DMS79 treated with DMSO at 0.1 percent for 48 hours (cell line): ENCODE data around the gene KAZN.
A peak's percentile ranks its signal among the peaks of the same experiment; 100 is the strongest.

Experiments
- DNase-seq: peaks from one replicate; lab custom pipeline; 2025; lab: John Stamatoyannopoulos, UW

KAZN gene

DNA sequence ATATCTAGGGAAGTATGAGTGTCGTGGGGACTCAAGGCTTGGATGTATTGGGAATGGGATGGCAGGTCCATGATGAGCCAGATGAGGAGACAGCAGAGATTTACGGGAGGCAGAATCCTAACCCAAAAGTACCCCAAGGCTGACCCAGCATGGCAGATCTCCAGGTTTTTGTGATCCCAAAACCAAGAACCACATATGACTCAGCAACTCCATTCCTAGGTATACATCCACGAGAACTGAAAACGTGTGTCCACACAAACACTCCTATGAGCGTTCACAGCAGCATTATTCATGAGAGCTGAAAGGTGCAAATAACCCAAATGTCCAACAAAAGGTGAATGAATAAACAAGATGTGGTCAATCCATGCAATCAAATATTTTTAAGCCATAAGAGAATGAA lies 201.5 kb downstream of the KAZN start:
- DNase-seq = no peak

DNA sequence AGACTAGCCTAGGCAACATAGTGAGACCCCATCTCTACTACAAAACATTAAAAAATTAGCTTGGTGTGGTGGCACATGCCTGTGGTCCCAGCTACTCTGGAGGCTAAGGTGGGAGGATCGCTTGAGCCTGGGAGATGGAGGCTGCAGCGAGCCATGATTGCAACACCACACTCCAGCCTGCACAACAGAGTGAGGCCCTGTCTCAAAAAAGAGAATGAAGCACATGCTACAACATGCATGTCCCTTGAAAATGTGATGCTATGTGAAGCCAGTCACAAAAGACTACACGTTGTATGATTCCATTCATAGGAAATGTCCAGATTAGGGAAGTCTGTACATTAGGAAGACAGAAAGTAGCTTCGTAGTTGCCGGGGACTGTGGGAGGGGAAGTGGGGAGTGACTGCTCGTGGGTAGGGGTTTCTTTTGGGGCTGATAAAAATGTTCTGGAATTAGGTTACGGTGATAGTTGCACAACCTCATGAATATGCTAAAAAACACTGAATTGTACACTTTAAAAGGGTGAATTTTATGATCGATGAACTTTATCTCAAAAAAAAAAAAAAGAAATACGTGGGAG lies 202.1 kb downstream of the KAZN start:
- DNase-seq = no peak

DNA sequence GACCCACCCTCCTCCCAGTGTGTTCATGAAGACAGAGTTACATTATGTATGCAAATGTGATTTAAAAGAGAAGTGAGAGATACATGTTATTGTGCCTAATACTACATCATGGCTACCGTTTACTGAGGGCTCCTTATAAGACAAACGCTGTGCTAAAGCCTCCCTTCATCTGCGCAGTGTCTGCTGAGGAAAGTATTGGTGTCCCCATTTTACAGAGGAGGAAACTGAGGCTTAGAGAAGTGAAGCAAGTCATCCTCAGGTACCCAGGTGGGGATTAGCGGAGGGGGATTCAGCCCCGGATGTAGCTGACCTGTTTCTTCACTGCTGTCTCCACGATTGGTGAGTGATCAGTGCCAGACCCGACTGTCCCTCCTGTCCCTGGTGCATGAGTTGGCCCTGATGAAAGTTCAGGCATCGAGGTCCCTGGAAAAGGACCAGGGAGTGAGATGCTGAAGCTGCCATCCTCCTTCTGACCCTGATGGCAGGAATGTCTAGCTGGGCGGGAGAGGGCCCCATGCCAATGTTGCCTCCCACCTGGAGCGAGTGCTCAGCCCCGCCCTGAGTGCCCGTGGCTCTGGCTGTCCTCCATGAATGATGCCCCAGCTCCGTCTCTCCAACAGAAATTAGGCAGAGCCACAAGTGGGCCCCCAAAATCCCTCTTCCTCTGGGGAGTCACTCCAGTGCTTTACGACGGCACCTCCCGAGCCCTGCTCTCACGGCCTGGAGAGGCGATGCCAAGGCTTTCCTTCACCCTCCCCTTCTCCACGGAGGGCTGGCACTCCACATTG lies 204.7 kb downstream of the KAZN start:
- DNase-seq = no peak

DNA sequence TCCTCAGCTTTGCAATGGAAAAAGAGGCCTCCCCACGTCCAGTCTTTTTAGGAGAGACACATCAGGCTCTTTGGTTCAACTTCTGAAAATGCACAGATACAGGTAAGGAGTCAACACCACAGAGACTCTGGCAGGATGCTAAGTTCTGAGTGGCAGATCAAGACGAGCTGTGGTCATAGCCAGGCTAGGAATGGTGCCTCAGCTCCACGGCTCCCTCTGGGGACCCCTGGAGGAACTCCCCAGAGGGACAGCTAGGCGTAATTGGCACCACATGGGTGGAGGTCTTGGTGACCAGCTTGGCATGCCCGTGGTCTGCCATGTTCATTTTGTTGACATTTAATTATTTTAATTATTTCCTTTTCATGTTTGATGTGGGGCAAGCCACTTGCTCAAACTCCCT lies 206.1 kb downstream of the KAZN start:
- DNase-seq = no peak

DNA sequence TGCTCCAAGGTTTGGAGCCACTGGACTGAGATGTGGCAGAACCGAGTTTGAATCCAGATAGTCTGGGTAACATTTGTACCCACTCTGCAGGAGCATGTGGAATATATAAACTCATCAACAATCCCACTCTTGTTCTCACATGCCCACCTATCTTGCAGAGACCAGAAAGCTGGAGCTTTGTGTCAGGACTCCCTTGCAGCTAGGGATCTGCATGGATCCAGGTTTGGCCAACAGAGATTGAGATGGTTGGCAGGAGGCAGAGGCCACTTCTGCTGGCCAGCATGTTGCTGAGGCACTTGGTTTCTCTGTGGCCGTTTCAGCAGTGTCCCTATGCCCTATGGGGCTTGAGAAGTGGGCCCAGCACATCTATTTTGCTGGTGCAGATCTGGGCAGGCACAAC lies 208.3 kb downstream of the KAZN start:
- no peak for DNase-seq

DNA sequence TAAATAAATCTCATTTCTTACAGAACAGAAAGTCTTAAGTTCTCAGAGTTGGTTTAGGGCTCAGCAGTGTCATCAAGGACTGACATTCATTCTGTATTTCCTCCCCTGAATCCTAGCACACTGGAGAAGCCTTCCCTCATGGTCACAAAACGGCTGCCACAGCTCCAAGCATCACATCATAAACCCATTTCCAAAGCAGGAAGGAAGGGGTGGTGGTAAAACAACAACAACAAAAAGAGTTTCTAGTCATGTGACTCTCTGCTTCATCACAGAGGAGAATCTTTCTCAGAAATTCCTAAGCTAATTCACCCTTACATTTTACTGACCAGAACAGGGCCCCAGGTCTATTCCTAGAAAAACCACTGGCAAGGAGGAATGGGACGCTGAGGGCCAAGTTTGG lies 210.3 kb downstream of the KAZN start:
- no peak for DNase-seq

DNA sequence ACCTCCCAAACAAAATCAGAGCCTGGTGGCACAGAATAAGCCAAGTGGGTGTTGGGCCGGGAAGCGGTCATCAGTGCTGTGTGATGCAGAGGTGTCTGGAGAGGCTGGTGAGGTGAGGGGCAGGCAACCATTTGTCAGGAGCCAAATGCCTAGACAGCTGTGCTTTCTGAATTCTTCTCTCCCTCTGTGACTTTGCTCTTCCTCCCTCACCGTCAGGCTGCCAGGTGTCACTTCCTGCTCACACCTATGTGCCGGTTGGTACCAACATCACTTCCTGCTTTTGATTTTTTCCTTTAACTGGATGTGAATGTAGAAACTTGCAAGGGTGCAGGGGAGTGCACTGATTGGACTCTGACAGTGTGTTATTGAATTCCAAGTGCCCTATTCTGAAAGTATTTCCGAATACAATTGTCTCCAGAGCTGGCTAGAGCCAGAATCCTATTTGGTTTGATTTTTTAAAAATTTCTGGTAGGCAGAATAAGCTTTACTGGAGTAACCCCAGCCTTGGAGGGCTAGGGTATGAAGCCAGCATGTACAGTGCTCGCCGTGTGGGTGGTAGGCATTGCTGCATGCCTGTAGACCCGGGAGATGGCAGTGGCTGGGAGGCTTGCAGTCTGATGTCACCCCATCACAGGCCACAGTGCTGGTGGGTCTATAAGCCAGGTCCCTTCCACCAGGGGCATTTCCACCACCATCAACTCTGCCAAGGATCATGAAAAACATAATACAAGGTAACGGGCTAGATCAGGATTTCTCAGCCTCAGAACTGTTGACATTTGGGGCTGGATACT lies 210.9 kb downstream of the KAZN start:
- no peak for DNase-seq

DNA sequence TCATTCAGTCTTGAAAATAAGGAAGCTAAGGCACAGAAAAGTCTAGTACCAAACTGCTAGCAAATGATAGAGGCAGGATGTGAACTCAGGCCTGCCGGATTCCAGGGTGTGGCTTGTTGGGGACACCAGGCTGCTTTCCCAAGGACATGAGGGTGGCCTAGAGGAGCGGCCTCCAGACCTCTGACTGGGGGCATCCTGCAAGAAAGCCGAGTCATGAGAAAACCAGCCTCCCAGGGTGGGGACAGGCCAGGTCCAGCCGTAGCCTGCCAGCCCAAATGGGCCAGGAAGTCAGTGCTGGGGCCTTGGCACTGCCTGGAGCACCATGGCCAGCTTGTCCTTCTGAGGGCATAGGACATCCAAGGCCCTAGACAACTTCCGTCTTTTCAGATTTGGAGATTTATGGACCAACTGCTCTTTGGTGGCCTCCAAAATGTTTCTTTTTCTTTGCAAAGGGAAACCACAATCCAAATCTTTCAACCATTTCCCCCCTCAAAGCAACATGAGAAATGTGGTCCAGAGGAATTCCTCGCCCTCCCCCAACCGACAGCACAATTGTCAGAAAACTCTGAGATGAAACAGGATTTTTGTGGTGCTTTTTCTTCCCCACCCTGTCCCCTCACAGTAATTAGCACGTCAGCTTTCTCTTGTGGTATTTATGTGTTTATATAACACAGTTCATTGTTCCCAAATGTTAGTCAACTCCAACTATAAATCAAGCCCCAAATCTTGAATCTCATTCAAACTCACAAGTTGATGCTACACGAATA lies 212.3 kb downstream of the KAZN start:
- DNase-seq = no peak

DNA sequence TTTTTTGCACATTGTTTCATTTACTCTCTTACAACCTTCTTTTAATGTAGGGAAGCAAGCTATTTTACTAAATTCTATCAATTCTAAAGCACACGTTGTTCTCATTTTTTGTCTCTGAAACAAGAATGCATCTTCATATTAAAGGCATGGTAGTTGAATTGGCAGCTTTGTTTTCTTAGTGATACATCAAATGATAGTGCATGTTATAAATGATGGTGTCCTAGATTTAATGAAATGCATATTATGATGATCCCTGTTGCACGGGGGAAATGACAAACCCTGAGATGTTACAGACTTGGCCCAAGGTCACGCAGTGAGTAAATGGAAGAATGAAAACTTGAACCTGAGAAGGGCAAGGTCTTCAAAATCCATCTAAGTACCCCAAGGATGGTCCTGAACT lies 213.1 kb downstream of the KAZN start:
- DNase-seq = no peak

DNA sequence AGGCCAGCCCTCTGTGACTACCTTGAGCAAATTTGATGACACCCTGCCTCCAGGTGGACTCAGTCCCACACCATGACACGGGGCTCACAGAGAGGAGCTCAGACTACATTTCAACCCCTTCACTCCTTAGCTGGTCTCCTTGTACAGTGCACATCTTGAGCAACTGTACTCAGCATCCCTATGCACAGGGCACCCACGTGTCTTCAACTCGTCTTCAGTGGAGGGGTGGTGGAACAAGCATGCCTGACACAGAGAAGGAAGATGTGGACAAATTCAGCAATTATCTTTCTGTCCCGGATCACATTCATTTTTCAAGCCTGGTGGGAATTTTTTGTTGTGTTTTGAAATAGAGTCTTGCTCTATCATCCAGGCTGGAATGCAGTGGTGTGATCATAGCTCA lies 213.7 kb downstream of the KAZN start:
- no peak for DNase-seq

DNA sequence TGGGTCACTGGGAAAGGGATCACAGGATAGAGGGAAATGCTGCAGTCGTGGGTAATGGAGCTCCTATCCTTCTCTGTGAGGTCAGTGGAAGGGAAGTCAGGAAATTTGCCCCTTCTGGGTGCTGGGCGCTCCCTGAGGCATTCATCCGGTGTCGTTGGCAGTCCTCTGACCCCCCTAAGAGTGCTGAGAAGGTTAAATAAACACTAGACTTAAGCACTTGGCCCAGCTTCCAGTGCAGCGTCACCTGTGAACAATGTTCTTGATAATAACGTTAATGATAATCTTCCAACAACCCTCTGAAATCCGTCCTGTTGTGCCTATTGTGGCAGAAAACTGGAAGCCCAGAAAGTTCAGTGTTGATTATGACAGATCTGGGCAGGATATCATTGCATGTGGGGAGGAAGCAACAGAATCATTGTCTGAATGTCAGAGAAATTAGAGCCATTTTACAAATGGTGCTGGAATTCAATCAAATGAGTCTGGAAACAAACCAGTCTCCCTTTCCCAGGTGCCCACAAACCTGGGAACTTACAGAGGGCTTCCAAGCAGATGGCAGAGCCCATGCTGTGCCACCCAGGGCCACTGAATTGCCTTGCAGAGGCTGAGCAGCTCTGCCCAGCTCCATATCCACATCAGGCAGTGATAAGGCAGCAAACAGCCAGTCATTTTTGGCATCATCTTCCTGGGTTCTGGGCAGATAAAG lies 216.8 kb downstream of the KAZN start:
- peak; percentile 41 for DNase-seq

DNA sequence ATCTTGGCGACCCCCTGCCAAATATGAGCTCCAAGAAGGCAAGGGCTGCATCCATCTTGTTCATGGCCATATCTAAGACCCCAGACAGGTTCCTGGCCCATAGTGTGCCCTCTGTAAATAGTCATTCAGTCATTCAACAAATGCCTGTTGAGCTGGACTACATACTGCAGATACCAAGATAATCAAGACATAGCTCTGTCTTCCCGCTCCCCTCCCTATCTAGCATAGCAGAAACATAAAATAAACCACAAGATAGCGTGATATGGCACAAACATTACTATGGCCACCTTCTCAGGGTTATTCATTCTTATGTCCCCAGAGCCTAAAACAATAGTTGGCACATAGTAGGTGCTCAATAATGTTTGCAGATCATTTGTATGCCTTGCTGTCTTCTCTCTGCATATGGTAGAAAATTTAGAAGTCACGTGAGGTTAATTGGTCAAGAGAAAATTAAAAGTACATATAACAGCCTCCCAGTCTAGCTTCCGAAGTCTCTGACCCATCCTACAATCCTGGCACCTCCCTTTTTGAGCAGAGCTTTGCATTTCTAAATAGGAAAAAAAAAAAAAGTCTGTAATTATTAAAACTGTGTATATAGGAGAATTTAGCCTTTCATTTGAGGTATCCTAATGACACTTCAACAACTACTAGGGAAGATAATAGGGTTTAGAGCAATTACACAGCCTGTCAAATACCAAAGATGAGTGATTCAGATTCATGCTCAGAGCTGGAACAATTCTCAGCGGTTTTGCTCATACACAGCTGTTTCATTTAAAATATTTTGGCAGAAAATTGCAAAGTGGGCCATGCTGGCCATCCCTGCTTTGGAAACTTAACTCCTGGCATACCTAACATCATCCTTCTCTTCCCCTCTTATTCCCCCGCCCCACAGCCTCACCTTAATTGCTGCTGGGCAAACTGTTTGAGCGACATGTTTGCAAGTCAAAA lies 219.0 kb downstream of the KAZN start:
- DNase-seq = no peak

DNA sequence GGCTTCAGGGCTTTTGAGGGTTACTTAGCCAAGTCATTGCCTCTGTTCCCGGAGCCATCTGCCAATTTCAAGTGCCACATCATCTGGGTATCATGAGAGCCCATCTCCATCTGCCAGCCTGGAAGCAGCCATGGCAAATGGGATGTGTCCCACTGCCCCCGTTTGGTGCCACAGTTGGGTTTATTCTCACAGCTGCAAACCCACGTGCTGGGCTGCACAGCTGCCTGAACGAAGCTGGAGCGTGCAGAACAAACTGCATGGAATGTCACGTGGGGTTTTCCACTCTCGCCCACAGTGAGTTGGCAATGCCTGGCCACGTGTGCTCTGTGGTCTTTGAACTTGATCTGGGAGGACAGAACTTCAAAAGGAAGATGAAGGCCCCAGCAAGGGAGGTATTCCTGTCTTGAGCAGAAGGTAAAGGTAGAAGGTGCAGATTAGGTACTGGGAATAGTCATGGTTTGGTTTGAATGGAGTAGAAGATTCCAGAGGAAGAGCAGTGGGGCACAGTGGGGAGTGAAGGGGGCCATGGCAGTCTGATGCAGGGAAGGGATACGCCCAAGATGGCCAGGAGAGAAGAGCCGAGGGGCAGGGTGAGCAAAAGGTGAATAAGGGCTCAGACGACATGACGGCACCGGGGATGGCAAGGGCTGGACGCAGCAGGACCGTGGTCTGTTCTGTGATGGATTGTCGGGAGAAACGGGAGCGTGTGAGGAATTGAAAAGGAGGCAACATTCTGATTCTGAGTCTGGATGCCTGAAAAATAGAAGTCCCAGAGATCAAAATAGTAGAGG lies 222.0 kb downstream of the KAZN start:
- DNase-seq = no peak

DNA sequence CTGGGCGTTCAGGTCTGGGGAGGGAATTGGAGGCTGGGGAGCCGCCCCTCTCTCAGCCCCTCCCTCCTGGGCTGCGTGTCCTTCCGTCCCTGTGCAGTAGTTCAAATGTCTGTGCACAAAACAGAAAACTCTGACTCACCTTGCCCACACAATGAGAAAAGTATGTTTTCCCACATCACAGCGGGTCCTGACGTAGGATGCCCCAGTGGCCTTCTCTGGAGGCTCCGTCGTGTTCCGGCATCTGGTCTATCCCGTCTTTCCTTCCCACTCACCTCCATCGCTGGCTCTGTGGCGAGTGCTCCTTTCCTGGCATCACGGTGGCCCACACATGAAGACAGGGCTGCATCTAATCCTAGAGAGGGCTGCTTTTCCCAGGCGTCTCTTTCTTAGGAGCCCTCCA lies 224.0 kb downstream of the KAZN start:
- DNase-seq = no peak

DNA sequence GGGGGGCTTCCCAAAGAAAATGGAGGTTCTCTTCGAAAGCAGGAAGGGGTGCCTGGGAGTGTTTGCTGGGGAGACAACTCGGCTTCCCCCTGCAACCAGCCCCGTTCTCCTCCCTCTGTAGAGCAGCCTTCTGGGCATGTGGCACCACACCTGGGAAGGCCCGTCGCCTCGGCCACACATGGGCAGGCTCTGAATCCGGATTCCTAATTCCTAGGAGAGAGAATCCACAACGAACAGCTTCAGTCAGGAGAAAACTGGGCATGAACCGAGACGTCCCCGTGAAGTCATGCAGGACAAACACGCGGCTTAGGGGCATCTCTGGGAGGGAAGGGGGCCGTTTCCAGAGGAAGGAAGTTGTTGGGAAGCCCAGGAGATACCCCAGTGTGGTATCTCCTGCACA lies 224.5 kb downstream of the KAZN start:
- no peak for DNase-seq

DNA sequence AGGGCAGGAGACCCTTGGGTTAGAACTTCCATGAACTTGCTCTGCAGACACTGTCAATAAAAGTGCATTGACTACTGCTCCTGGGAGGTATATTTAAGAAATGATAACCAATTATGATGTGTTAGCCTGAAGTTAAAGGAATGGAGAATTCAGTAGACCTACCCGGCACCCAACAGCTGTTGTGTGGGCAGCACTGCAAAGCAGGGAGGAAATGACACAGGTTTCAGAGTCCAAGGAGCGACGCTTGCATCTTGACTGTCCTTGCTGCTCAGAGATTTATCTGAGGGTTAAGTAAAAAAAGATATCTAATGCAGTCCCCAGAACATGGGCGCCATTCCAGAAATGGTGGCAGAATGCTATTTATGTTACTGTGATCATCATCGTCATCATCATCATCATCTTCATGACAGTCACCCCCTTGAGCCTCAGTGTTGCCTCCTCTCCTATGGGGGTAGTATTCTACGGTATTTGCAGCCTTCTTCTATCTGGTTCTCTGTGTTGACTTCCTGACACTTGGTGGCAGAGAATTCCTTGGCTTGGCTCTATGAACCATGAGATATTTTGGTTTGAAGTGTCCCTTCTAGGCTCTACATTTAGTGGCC lies 225.9 kb downstream of the KAZN start:
- DNase-seq = no peak

DNA sequence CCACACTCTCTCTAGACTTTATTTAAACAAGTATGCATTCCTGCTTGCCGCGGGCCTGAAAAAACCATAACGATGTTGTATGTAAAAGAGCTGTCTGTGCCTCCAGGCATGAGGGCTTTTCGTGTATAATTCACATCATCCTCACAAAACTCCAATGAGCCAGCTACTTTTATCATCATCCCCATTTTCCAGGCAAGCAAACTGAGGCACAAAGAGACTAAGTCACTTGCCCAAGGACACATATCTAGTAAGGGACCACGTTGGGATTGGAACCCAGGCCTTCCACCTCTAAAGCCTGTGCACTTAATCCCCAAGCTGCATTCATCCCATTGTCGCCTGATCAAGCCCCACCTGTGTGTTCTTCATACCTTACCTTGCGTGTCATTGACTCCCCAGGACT lies 226.9 kb downstream of the KAZN start:
- no peak for DNase-seq

DNA sequence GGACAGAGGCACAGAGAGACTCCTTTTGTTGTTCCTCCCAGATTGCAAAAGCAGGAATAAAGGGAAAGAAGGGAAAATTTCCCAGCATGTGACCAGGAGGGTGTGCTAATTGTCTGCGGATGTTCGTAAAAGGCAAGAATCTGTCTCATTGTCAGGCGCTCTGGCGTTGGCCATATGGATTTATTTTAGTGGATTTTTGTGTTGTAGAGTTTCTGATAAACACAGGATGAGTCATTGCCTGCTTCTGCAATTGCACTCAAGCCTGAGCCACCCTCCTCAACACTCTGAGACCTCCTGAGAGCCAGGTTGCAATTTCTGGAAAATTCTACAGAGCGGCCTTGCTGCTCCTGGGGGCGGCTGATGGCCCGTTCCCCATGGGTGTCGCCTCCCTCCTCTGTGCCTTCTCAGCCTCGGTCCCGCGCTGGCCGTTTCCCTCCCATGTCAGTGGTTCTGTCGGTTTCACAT lies 227.7 kb downstream of the KAZN start:
- DNase-seq = no peak

DNA sequence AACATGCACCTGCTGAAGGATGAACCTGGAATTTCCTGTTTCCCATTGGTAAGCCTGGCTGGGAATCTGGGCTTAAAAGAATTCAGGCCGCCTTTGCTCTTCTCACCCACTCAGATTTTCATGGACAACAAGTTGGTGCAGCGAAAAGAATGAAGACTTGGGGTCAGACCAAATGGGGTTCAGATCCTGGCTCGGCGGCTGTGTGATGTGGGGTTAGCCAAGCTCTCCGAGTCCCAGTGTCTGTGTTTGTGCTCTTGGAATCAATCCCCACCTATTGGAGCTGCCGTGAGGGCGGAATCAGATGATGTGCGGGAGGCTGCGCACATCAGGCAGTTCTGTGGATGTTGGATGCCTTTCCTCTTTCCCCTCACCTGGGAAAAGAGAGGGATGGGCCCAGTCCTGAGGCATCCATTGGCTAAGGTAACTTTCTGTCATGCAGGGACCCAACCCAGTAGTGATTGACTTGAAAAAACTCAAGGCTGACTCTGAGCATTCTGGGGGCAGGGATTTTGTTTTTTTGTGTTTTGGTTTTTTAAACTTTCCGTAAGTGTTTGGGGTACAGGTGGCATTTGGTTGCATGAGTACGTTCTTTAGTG lies 228.3 kb downstream of the KAZN start:
- DNase-seq = no peak
